Activated gamma-delta T cell treated with Interleukin-2 at 50 U/mL for 16 hours (primary cell): ENCODE data around the gene PTPN5.

Experiments
- DNase-seq: peaks from one replicate; pipeline ENCODE4 v3.0.0-alpha.2; 2020

PTPN5 gene

GRCh38 chr11:18736590-18737148, 54.9 kb downstream of the PTPN5 start:
- no peak for DNase-seq

GRCh38 chr11:18733202-18733601, 58.4 kb downstream of the PTPN5 start:
- DNase-seq = no peak

DNA sequence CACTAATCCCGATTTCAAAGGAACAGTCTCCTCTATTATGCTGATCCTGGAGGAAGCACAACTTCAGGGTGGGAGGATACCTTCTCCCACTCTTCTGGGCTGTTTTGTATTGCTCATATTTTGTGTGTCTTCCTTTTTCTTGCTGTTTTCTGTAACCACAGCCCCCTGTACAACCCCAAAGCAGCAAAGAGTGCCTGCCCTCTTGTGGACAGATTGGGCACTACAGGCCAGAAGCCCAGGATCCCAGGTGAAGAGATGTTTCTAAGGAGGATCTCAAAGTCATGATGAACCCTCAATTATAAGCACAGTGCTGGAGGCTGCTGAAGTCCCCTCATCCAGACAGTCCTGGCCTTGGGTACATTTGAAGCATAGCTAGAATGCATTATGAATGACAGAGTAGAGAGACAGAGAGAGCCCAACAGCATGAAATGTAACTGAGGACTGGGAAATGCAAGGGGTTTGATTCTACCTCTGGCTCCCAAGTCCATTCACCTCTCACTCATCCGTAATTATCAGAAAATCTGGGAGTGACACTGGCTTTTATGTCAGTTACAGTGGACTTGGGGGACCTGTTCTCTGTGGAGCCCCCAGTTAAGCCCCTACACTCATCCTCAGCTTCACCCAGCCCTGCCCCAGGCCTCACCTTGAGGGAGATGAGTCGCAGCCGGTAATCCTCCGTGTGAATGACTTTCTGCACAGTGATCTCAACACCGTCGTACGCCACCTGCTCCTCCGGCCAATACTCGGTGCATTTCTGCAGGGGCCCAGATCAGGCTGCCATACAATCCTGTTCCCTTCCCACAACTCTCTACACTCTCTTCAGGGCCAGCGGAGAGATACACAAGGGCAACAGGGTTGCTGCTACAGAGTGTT, 59.4 kb downstream of the PTPN5 start:
- DNase-seq = peak; percentile 69

DNA sequence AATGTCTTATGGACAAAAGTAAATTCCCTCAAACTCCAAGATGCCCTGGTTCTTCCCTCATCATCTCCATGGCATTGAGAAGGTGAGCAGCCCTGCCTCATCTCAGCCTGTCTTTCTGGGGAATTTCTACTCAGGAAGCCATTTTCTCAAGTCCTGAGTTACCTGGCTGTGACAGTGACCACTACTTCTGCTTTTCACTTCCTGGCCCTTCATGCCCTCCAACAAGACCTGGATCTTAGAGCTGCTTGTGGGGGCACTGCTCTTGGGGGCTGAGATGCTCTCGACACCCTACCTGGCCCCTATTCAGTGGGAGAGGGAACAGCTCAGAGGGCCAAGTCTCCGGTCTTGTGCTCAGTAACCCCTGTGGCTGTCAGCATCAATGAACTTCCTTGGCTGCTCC, 60.2 kb downstream of the PTPN5 start:
- no peak for DNase-seq

GRCh38 chr11:18730020-18730419, 61.6 kb downstream of the PTPN5 start:
- no peak for DNase-seq

GRCh38 chr11:18729426-18729825, 62.2 kb downstream of the PTPN5 start:
- DNase-seq = no peak

GRCh38 chr11:18728658-18729057, 62.9 kb downstream of the PTPN5 start:
- DNase-seq = no peak

GRCh38 chr11:18727479-18728236, 63.9 kb downstream of the PTPN5 start:
- peak; percentile 39 for DNase-seq

- DNase-seq = no peak
These were observed 65.6 kb downstream of the PTPN5 start, which contains the start of gene IGSF22 for GRCh38 chr11:18726040-18726439. Gene IGSF22, minus strand, starts transcription at chr11:18726188. Its CDS starts 1,952 bp downstream, at chr11:18724236.

DNA sequence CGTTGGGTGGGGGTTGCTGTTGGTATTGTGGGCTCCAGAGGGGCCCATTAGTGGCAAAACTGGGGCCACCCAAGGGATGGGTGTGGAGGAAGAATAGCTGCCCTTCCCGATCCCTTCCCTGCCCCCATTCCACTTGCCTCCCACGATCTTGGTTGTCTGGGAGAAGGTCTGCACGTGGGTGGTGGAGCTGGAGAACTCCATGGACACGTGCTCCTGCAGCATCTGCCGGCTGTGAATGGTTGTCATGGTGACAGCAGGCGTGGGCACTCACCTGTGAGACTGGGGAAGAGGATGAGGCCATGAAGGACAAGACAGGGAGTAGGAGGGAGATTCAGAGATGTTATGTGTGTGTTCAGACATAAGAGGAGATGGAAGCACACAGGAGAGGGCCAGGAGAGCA, 67.6 kb downstream of the PTPN5 start:
- no peak for DNase-seq

DNA sequence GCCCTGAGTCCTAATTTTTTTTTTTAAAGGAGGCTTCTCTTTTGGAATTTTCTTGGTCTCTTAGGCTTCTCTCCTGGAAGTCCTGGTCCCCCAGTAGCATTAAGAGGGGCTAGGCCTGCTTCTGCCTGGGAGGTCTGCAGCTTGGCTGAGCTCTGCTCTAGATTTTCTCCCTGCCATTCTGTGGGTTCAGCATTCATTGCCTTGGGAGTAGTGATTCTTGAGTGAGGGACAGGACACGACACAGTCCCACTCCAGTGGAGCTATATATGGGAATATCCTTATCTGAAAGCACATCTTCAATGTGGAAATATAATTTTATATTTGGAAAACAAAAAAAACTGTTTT, 69.3 kb downstream of the PTPN5 start:
- DNase-seq = no peak

- peak; percentile 45 for DNase-seq
These were observed 69.9 kb downstream of the PTPN5 start for GRCh38 chr11:18721561-18722292.

- DNase-seq = peak; percentile 77
These were observed 70.6 kb downstream of the PTPN5 start for GRCh38 chr11:18720808-18721560.

DNA sequence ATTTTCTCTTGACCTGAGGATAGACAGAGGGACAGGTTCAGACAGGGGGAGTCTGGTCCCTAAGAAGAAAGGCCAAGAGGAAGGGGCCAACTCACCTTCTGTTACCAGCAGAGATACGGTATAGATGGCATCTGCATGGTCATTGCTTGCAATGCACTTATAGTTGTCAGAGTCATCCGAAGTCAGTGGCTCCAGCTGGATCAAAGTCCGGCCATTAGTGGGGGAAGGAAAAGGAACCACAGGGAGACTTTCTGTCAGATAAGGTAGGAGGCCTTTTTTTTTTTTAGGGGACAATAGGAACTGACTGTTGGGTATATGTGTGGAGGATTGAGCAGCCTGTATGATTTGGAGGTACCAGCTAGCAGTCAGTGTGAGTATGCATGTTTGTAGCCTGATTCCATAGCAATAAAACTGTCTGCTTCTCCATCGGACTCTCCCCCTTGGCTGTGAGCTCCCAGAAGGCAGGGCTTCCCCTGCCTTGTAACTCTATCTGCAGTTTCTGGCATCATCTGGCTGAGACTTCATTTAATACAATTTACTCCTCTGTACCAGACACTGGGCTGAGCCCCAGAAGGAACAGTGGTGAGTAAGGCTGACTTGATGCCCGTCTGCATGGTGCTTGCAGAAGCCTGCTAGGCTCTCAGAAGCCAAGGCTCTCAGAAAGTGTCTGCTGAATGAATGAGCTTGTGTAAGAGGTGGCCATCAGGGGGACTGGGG, 71.3 kb downstream of the PTPN5 start:
- DNase-seq = no peak

GRCh38 chr11:18715476-18715875, 76.1 kb downstream of the PTPN5 start:
- DNase-seq = no peak

DNA sequence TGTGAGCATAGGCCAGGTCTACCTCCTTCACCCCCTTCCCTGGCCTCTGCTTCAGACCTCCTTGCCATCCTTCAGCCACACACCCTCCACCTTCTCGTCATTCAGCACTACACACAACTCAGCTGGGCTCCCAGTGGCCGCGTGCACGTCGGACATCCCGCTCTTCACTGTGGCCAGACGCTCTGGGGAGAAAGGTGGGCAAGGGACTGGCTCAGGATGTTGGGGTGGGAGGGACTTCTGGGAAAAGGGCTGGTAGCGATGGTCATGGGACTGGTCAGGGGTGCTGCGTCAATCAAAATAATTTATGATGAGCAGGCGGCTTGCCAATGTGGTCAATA, 77.2 kb downstream of the PTPN5 start:
- DNase-seq = no peak

DNA sequence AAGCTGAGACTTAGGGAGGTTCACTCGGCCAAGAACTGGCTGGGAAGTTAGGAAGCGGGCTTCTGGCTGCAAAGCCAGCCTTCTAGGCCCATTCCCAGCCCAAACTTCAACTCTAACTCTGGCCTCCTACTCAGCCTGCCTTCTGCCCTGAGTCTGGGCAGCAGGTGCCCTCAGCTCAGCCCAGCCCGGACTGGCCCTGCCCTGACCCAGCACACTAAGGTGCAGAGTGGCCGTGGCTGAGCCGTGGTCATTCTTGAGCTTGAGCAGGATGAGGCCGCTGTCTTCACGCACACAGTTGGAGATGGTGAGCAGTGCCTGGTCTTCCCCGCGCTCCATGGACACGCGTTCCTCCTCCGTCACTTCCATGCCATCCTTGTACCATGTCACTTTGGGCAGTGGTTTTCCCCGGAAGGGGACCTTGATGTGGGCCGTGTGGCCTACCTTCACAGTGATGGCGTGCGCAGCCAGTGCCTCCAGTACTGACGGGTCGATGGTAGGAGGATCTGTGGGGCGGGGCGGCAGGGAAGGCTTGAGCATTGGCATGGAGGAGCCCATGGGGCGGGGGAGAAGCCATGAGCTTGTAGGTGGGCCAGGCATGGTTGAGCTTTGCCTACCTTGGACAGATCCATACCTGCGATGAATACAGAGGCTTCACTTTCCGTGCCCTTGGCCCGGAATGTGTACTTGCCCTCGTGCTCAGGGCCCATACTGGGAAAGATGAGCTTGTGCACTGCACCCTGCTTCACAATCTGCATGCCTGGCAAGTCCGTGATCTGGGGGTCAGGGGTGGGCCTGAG, 77.8 kb downstream of the PTPN5 start:
- no peak for DNase-seq

GRCh38 chr11:18710545-18710944, 81.1 kb downstream of the PTPN5 start:
- DNase-seq = no peak

GRCh38 chr11:18709414-18709813, 82.2 kb downstream of the PTPN5 start:
- no peak for DNase-seq

DNA sequence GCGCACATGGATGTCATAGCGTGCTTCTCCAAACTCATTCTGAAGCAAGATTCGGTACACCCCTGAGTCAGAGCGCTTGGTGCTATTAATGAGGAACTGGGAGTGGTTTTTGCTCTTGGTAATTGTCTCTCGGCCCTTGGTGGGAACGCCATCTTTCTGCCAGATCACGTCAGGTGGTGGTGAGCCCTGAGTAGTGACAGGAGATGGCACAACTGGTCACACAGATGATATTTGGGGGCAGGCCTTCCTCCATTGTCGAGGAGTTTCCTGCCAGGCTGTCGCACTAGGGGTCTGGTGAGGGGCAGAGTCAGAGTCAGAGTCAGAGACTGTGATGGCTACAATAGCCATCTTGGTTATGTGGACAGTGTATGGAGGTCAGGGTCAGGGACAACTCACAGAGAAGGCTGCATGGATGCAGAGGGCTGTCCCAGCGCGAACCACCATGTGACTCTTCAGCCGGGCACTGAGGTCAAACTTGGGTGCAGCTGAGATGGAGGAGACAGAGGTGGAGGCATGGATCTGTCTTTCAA, 83.7 kb downstream of the PTPN5 start:
- DNase-seq = no peak
